Skeletal muscle tissue (tissue), 5 donors: ENCODE measurements around the gene KANSL2. TPM values are rescaled to one million over a fixed set of nuclear protein-coding genes. Genes with fewer than 3 reads are reported as not detected.
"Not testable (repeated sequence)": the region's sequence is repeated elsewhere in the genome, so short reads cannot be mapped to it uniquely, and the experiment has no call there.

Experiments
- H3K27ac ChIP-seq: one replicate; pipeline ENCODE4 v1.7.0; 2013; ENCODE audit warnings: mild to moderate bottlenecking, low read depth, low read length, inconsistent platforms
- H3K27me3 ChIP-seq, 3 donors: one replicate each; pipeline ENCODE4 v1.7.0; 2013; ENCODE audit warnings: low read length in 3 of 3; ENCODE audit not compliant: control insufficient read depth in 3 of 3, insufficient read depth in 3 of 3
- H3K36me3 ChIP-seq, 3 donors: one replicate each; pipeline ENCODE4 v1.7.0; 2013; ENCODE audit warnings: low read length in 3 of 3; ENCODE audit not compliant: control insufficient read depth in 3 of 3, insufficient read depth in 3 of 3
- H3K4me1 ChIP-seq, 3 donors: one replicate each; pipeline ENCODE4 v1.7.0; 2013; ENCODE audit warnings: low read length in 3 of 3, mild to moderate bottlenecking in 3 of 3; ENCODE audit not compliant: control insufficient read depth in 3 of 3, insufficient read depth in 3 of 3
- H3K4me3 ChIP-seq, 3 donors: one replicate each; pipeline ENCODE4 v1.7.0; 2013; ENCODE audit warnings: low read length in 3 of 3
- H3K9ac ChIP-seq, 3 donors: one replicate each; pipeline ENCODE4 v1.7.0; 2013; ENCODE audit warnings: low read length in 3 of 3, mild to moderate bottlenecking in 3 of 3, moderate library complexity in 2 of 3, low read depth in 1 of 3
- H3K9me3 ChIP-seq, 3 donors: one replicate each; pipeline ENCODE4 v1.7.0; 2013; ENCODE audit warnings: low read length in 3 of 3; ENCODE audit not compliant: control insufficient read depth in 3 of 3
- small RNA-seq: library from RNA; depleted of rRNA; stranded (forward); fragments of <200 nt; gene quantifications from one replicate; pipeline ENCODE3, GENCODE V24; 2014
- total RNA-seq: library from RNA; depleted of rRNA; stranded (reverse); fragments of >200 nt; gene quantifications from one replicate; pipeline ENCODE4 v1.2.3, GENCODE V29; 2014
- donor health status: Osteomylitis.

KANSL2 gene
- total RNA-seq, 1 donor from 2014 or later: 53.8 TPM

DNA sequence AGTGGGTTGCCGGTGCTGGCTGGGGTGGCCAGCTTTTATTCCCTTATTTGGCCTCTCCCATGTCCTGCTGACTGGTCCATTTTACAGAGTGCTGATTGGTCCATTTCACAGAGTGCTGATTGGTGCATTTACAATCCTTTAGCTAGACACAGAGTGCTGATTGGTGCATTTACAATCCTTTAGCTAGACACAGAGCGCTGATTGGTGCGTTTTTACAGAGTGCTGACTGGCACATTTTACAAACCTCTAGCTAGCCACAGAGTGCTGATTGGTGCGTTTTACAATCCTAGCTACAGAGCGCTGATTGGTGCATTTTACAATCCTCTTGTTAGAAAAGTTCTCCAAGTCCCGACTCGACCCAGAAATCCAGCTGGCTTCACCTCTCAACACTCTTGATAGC, 59.0 kb downstream of the KANSL2 start:
- not testable (repeated sequence) for H3K27me3 ChIP-seq, H3K9me3 ChIP-seq, H3K4me1 ChIP-seq, H3K27ac ChIP-seq, H3K9ac ChIP-seq, H3K4me3 ChIP-seq, H3K36me3 ChIP-seq

DNA sequence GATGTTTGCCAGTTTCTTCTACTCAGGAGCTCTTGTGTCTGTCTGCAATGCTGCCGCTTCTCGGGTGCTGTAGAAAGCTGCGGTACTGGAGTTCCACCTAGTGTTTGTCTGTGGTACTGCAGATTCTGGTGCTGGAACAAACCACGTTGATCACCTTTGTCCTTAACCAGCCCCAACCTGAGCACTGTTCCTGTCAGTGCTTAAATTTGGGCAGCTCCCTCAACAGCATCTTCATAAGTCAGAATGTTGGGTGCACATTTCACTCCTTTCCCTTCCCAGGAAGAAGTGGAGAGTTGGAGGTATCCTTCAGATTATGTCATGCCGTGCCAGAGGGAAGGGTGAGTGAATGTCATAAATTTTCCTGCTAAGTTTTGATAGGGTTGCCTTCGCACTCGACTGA, 63.5 kb downstream of the KANSL2 start:
- Histone ChIP-seq H3K9ac (no peak overlapping the region), H3K27ac (no peak overlapping the region), H3K9me3 (peaks cover 0 to 1% (median 0%) of the 10 kb centered on the region in 3 donors), H3K4me3 (no peak overlapping the region), H3K4me1 (no peaks in the 10 kb centered on the region), H3K36me3 (no peaks in the 10 kb centered on the region), H3K27me3 (peaks cover 0 to 3% (median 0%) of the 10 kb centered on the region in 3 donors)

DNA sequence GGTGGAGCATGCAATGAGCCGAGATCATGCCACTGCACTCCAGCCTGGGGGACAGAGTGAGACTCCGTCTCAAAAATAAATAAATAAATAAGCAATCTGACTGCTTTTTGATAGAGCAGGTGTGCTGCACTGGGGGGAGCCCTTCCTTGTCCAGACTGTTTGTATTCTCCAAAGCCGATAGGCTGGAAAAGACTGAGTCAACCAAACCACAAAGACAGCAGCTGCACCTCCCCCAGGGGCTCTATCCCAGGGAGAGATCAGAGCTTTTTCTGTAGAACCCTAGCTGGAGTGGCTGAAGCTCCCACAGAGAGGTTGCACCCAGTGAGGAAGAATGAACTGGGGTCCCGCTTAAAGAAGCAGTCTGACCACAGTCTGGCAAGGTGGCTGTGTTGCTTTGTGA, 66.4 kb downstream of the KANSL2 start:
- Histone ChIP-seq H3K9ac (no peak overlapping the region), H3K27me3 (peaks cover 0 to 3% (median 0%) of the 10 kb centered on the region in 3 donors), H3K9me3 (peaks cover 0 to 3% (median under 1%) of the 10 kb centered on the region in 3 donors), H3K27ac (no peak overlapping the region), H3K4me1 (no peaks in the 10 kb centered on the region), H3K36me3 (no peaks in the 10 kb centered on the region), H3K4me3 (no peak overlapping the region)

DNA sequence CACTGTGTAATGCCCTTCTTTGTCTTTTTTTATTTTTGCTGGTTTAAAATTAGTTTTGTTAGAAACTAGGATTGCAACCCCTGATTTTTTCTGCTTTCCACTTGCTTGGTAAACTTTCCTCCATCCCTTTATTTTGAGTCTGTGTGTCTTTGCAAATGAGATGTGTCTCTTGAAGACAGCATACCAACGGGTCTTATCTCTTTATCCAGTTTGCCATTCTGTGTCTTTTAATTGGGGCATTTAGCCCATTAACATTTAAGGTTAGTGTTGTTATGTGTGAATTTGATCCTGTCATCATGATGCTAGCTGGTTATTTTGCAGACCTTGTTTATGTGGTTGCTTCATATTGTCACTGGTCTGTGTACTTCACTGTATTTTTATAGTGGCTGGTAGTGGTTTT, 68.7 kb downstream of the KANSL2 start:
- H3K4me3 ChIP-seq: no peak overlapping the region
- H3K9me3 ChIP-seq: peaks cover 0 to 10% (median 6%) of the 10 kb centered on the region in 3 donors
- no peak overlapping the region for H3K9ac ChIP-seq
- H3K36me3 ChIP-seq: no peaks in the 10 kb centered on the region
- no peaks in the 10 kb centered on the region for H3K4me1 ChIP-seq
- peaks cover 0 to 3% (median 0%) of the 10 kb centered on the region in 3 donors for H3K27me3 ChIP-seq
- no peak overlapping the region for H3K27ac ChIP-seq

Small RNAs within 50 kb of the gene (small RNA-seq; reads per million reads assigned to genes)
- gene MIR1291 (not detected), gene SNORA2A (1.9 reads per million, percentile 85 among the genes with 10 or more reads in this experiment), gene SNORA2B (2.0 reads per million, percentile 85 among the genes with 10 or more reads in this experiment), gene SNORA2C (1.1 reads per million, percentile 80 among the genes with 10 or more reads in this experiment)

Other genes with a start within 250 kb of the KANSL2 start
- gene ANP32D, start 209.7 kb downstream of the KANSL2 start, total RNA-seq: not detected
- gene C12orf54, start 199.7 kb downstream of the KANSL2 start, total RNA-seq: not detected
- gene OR8S1, start 156.6 kb downstream of the KANSL2 start, total RNA-seq: not detected
- gene LALBA, start 112.2 kb downstream of the KANSL2 start, total RNA-seq: not detected
- gene CCNT1, start 34.5 kb upstream of the KANSL2 start, total RNA-seq: 27.7 TPM
- 37.6 TPM for gene ADCY6, start 106.9 kb upstream of the KANSL2 start, total RNA-seq
- 4.2 TPM for gene CACNB3, start 136.3 kb upstream of the KANSL2 start, total RNA-seq
- 56.9 TPM for gene DDX23, start 169.9 kb upstream of the KANSL2 start, total RNA-seq
- gene RND1, start 183.6 kb upstream of the KANSL2 start, total RNA-seq: under 0.01 TPM
- gene FKBP11, start 243.3 kb upstream of the KANSL2 start, total RNA-seq: 5.7 TPM